Activated CD4-positive, alpha-beta memory T cell treated with anti-CD3 and anti-CD28 coated beads, Interleukin-2, amount 10 ng/mL, durations not matched to agents 7 days and 5 days (primary cell): ENCODE results near the gene FOXD4. TPM values are rescaled to one million over a fixed set of nuclear protein-coding genes. Genes with fewer than 3 reads are reported as not detected.
"Not testable (repeated sequence)": the region's sequence is repeated elsewhere in the genome, so short reads cannot be mapped to it uniquely, and the experiment has no call there.

ENCODE experiments used
- CTCF ChIA-PET: fragments of 350-600 bp; sonication (Branson Sonifier 250); formaldehyde crosslinking; loops from one replicate; lab custom pipeline; 2021; ENCODE audit warnings: antibody characterized with exemption, inconsistent platforms; lab: Charles Lee
- POLR2A ChIA-PET: fragments of 350-600 bp; sonication (Branson Sonifier 250); formaldehyde crosslinking; loops from one replicate; lab custom pipeline; 2021; ENCODE audit warnings: antibody characterized with exemption; lab: Charles Lee
- DNase-seq: peaks from one replicate; pipeline ENCODE4 v3.0.0-alpha.2; 2020
- H3K27ac Mint-ChIP-seq: one replicate; pipeline ENCODE4 v1.8.0; 2021; ENCODE audit warnings: mild to moderate bottlenecking, mixed read lengths
- H3K27me3 Mint-ChIP-seq: one replicate; pipeline ENCODE4 v1.8.0; 2021; ENCODE audit warnings: mixed read lengths
- H3K36me3 Mint-ChIP-seq: one replicate; pipeline ENCODE4 v1.8.0; 2021; ENCODE audit warnings: low read depth, mixed read lengths
- H3K4me1 Mint-ChIP-seq: one replicate; pipeline ENCODE4 v1.8.0; 2021; ENCODE audit warnings: mixed read lengths
- H3K4me3 Mint-ChIP-seq: one replicate; pipeline ENCODE4 v1.8.0; 2021; ENCODE audit warnings: mild to moderate bottlenecking, mixed read lengths
- H3K9me3 Mint-ChIP-seq: one replicate; pipeline ENCODE4 v1.8.0; 2021; ENCODE audit warnings: mixed read lengths
- total RNA-seq, 2 experiments: library from RNA; stranded (reverse); gene quantifications; one replicate each; pipeline ENCODE4 v1.2.3, GENCODE V29; 2021

FOXD4 gene
- total RNA-seq, 2 experiments from 2014 or later = 0.13 to 0.20 TPM

DNA sequence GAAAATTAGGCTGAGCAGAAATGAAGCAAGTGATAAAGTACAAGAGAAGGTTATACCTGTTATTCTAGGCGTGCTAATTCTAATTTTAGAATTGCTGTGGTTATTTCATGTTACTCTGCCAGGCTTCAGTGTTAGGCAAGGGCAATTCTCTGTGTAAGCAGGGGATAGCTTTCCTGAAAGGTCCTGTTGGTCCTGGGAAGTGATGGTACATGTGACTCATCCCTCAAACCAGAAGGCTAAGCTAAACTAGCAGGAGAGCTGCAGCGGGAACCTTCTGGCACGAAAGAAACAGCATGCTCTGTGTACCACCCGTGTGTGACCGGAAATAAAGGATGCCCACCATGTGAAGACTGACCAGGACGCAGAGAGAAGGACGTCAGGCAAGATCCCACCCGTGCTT, 8.7 kb downstream of the FOXD4 start:
- DNase-seq, H3K4me1 Mint-ChIP-seq, H3K4me3 Mint-ChIP-seq, H3K27ac Mint-ChIP-seq, H3K9me3 Mint-ChIP-seq, POLR2A ChIA-PET, H3K36me3 Mint-ChIP-seq, CTCF ChIA-PET: not testable (repeated sequence)
- H3K27me3 Mint-ChIP-seq = peaks cover 46% of the 10 kb centered on the region

DNA sequence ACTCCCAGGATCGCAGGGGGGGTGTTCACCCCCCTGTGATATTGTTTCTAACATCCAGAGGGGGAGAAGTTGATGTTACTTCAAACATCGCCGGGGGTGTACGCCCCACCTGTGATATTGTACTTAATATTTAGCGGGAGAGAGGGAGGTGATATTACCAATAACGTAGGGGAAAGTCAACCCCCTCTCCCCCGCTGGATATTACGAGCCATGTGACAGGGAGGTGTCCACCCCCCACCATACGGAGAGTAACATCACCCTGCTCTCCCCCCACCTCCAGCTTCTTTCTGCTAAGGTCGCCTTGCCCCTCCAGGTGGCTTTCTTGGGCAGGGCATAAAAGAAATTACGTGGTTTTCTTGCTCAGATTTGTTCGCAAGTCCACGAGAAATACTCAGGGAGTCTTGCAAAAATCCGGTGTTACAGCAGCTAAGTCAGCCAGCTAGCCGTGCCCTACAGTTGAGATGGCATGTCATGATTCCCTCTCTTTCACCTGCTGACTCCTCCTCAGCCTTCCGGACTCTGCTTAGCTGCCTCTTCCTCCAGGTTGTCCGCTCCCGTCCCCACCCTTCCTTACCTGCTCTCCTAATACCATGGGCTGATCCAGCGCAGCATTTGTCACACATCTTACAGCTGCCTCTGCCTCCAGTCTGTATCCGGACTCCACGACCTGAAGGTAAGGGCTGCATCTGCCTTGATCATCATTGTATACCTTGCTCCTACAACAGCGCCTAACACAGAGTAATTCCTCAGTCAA, 9.3 kb downstream of the FOXD4 start:
- H3K36me3 Mint-ChIP-seq, H3K9me3 Mint-ChIP-seq, CTCF ChIA-PET, POLR2A ChIA-PET, H3K27ac Mint-ChIP-seq, DNase-seq, H3K4me3 Mint-ChIP-seq, H3K4me1 Mint-ChIP-seq: not testable (repeated sequence)
- peaks cover 42% of the 10 kb centered on the region for H3K27me3 Mint-ChIP-seq

DNA sequence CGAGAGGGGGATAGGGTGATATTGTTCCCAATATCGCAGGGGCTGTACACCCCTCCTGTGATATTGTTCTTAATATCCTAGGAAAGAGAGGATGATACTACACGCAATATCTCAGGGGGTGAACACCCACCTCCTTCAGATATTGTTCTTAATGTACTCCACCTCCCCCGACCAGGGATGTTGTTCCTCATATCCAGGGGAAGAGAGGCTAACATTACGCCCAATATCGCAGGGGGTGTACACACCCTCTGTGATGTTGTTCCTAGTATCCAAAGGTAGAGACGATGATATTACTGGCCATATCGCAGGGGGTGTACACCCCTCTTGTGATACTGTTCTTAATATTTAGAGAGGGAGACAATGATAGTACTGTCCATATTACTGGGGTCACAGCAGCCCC, 12.2 kb downstream of the FOXD4 start:
- POLR2A ChIA-PET, CTCF ChIA-PET, DNase-seq, H3K4me1 Mint-ChIP-seq, H3K27ac Mint-ChIP-seq, H3K4me3 Mint-ChIP-seq, H3K9me3 Mint-ChIP-seq, H3K36me3 Mint-ChIP-seq: not testable (repeated sequence)
- peaks cover 34% of the 10 kb centered on the region for H3K27me3 Mint-ChIP-seq

DNA sequence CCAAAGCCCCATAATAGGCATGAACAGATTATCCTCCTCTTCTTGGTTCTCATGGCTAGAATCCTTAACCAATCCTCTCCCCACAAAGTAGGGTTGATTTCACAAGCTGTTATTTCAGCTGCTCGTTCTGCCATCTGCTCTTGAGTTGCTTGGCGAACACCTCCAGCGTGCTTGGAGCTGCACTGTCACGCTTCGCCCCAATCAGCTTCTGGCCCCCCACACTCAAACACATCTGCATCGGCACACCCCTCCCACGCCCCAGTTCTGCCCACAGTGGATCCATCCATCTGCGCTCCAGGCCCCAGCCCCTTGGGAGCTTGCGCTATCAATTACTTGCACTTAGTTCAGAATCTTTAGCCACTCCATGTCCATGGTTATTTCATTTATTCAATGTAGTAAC, 17.8 kb downstream of the FOXD4 start:
- H3K9me3 Mint-ChIP-seq, POLR2A ChIA-PET: not testable (repeated sequence)

DNA sequence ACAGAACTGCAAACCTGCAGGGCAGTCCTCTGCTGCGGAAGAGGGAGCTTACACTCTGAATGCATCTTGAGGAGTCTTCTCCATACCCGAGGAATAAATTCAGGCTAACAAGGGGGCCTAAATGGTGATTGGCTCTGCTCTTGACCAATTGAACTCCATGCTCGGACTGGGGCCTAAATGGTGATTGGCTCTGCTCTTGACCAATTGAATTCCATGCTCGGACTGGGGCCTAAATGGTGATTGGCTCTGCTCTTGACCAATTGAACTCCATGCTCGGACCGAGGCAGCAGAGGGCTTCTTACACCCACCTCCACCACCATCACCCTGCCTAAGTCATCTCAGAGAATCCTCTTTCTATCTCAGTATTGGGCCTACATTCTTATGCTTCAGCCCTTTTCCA, 18.4 kb downstream of the FOXD4 start:
- H3K27ac Mint-ChIP-seq, H3K36me3 Mint-ChIP-seq, H3K9me3 Mint-ChIP-seq, H3K4me3 Mint-ChIP-seq, POLR2A ChIA-PET, DNase-seq, H3K27me3 Mint-ChIP-seq, CTCF ChIA-PET: not testable (repeated sequence)
- H3K4me1 Mint-ChIP-seq = peaks cover 11% of the 10 kb centered on the region

More for the DNA sequence above, 17.8 kb downstream of the FOXD4 start:
- H3K27me3 Mint-ChIP-seq, H3K4me3 Mint-ChIP-seq, CTCF ChIA-PET, H3K27ac Mint-ChIP-seq, H3K36me3 Mint-ChIP-seq, DNase-seq, H3K4me1 Mint-ChIP-seq: not testable (repeated sequence)

DNA sequence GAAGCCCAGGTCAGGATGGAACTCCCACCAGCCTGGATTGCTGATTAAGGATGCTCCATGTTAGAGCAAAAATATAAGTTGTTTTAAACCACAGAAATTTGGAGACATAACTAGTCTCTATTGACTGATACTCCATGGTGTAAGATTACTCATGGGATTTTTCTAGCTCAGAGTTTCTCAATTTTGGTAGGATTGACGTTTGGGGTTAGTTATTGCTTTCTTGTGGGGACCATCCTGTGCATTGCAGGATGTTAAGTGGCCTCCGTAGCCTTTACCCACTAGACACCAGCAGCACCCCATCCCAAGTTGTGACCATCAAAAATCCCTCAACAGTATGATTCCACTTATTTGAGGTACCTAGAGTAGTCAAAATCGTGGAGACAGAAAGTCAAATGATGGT, 19.4 kb downstream of the FOXD4 start:
- POLR2A ChIA-PET, H3K9me3 Mint-ChIP-seq, H3K27ac Mint-ChIP-seq, H3K27me3 Mint-ChIP-seq, H3K4me3 Mint-ChIP-seq, DNase-seq, CTCF ChIA-PET, H3K36me3 Mint-ChIP-seq: not testable (repeated sequence)
- H3K4me1 Mint-ChIP-seq = peaks cover 11% of the 10 kb centered on the region

DNA sequence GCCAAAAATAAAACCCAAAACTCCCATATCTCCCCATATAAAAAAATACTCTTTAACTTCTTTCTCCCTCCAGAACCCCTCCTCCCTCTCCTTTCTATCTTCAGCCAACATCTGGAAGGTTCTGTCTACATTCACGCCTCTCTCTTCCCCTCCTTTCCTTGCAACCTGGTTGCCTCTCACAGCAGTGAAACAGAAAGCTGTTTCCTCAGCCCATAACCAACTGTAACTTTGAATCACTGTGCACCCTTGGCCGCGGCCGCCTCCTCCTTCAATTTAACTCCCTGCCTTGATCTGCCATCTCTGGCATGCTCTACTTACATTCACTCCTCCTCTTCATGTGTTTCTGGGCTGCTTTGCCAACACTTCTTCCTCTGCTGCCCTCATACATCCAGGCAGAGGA, 23.2 kb downstream of the FOXD4 start:
- H3K36me3 Mint-ChIP-seq, H3K27me3 Mint-ChIP-seq, H3K9me3 Mint-ChIP-seq, H3K4me3 Mint-ChIP-seq, H3K27ac Mint-ChIP-seq, POLR2A ChIA-PET, DNase-seq, CTCF ChIA-PET: not testable (repeated sequence)
- peaks cover 11% of the 10 kb centered on the region for H3K4me1 Mint-ChIP-seq

DNA sequence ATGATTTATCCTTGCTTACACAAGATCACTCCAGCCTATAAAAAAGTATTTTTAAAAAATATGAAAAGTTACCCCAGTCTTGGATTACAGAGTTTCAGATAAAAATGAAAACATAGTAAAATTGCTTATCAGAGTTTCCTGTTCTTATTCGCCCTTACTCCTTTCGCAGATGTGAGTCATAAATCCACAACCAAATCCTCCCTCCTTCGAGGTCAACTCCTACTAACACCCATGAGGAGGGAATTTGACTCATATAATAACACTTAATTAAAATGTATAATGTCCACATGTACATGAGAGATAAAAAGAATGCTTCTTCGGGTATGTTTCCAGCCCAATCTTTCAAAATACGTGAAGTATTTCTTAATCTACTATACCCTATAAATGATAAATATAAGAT, 23.9 kb downstream of the FOXD4 start:
- not testable (repeated sequence) for H3K27ac Mint-ChIP-seq

DNA sequence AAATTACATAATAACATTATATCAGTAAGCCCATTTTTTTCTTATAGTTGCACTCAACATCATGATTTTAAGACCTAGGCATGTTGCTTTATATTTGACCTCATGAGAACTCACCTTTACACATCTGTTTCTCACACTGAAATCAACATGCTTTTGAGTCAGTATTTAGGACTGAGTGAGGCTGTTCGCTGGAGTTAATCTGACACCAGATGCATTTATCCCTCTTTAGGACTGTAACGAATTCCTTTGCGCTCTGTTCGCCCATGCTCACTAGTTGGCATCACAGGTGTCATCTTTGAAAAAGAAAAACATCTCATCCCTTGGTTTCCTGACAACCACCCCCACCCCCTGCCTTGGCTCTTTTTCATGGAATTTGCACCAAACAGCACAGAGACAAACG, 24.3 kb downstream of the FOXD4 start:
- H3K27me3 Mint-ChIP-seq, H3K4me1 Mint-ChIP-seq, H3K27ac Mint-ChIP-seq, H3K4me3 Mint-ChIP-seq, H3K9me3 Mint-ChIP-seq, DNase-seq, POLR2A ChIA-PET, H3K36me3 Mint-ChIP-seq, CTCF ChIA-PET: not testable (repeated sequence)

More for the DNA sequence above, 23.9 kb downstream of the FOXD4 start:
- POLR2A ChIA-PET, H3K4me1 Mint-ChIP-seq, H3K9me3 Mint-ChIP-seq, DNase-seq, H3K27me3 Mint-ChIP-seq, H3K36me3 Mint-ChIP-seq, CTCF ChIA-PET, H3K4me3 Mint-ChIP-seq: not testable (repeated sequence)

DNA sequence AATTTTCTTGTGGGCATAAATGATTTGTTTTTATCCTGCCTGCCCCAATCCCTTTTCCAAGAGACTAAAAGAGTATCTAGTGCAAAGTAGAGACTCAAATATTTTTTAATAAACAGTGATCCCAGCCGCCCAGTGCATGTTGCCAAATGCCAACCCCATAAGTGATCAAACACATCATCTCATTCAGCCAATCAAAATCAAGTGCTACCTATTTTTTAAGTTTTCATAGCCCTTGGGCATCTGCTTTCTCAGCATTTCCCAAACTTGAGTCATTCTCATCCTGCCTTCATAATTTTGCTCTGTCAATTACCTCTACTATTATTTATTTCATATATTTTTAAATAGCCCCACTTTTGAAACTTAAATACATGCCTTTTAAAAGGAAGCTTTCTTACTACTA, 27.4 kb downstream of the FOXD4 start:
- POLR2A ChIA-PET, DNase-seq, H3K4me3 Mint-ChIP-seq, H3K27ac Mint-ChIP-seq, CTCF ChIA-PET, H3K4me1 Mint-ChIP-seq, H3K36me3 Mint-ChIP-seq, H3K9me3 Mint-ChIP-seq, H3K27me3 Mint-ChIP-seq: not testable (repeated sequence)

DNA sequence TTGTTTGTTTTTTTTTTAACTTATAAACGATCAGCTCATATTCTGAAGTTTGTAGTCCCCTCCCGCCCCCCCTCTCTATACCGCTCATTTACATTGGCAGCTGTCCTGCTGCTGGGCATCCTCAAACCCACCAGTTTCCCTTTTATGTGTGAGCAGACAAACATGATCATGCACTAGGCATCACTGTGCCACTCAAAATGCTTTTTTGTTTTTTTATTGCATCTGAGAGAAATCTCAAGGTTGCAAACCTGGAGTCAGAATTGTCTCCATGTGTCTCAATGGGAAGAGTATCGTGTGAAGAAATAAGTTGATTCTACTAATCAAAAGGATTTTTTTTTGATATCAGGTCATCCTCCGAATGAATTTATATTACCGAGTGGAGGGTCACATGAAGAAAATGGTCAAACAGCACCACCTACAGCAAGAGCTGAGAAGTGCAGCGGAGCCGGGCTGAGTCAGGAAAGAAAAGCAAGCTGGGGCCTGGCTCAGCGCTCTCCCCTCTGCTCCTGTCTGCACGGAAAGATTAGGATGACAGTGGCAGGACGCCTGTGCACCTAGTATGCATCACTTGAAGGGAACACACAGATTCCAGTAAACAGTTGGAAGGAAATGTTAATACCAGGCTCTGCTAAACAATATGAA, 29.7 kb downstream of the FOXD4 start:
- H3K4me3 Mint-ChIP-seq, CTCF ChIA-PET, H3K36me3 Mint-ChIP-seq, H3K9me3 Mint-ChIP-seq, H3K4me1 Mint-ChIP-seq, POLR2A ChIA-PET, H3K27me3 Mint-ChIP-seq, DNase-seq, H3K27ac Mint-ChIP-seq: not testable (repeated sequence)

DNA sequence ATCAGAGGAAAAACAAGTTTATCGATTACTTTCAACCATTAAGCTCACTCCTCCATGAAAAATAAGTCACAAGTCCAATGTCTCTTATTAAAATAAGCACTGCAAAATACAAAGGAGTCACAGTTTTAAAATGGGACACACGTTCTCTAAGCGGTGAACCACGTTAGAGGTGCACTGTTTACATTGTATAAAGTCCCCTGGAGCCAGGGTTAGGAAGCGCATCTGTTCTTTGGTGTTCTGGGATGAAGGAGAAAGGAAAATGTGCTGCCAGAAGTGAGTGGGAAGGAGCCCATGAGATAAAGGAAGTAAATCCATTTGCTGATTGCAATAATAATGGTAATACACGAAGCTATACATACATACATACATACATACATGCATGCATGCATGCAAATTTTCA, 30.4 kb downstream of the FOXD4 start:
- DNase-seq, H3K4me1 Mint-ChIP-seq, H3K36me3 Mint-ChIP-seq, H3K9me3 Mint-ChIP-seq, H3K27me3 Mint-ChIP-seq, CTCF ChIA-PET, POLR2A ChIA-PET, H3K4me3 Mint-ChIP-seq, H3K27ac Mint-ChIP-seq: not testable (repeated sequence)

DNA sequence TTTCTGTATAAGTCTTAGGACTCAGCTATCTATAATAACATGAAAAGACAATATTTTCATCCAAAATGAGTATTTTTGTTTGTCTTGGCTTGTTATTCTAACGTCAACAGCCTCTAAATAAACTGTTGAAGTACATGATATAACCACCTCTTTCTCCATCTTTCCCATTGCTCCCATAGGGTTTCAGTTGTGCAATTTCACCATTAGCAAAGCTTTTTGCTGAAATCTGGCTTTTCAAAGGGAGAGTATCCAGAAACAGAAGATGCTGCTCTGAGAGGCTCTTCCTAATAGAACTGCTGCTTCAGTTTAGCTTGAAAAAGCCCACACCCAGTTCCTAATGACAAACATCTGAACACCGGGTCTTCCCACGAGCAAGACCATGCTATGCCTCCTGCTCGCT, 31.1 kb downstream of the FOXD4 start:
- DNase-seq, H3K9me3 Mint-ChIP-seq, H3K36me3 Mint-ChIP-seq, CTCF ChIA-PET, H3K4me3 Mint-ChIP-seq, H3K27me3 Mint-ChIP-seq, H3K27ac Mint-ChIP-seq, POLR2A ChIA-PET, H3K4me1 Mint-ChIP-seq: not testable (repeated sequence)

DNA sequence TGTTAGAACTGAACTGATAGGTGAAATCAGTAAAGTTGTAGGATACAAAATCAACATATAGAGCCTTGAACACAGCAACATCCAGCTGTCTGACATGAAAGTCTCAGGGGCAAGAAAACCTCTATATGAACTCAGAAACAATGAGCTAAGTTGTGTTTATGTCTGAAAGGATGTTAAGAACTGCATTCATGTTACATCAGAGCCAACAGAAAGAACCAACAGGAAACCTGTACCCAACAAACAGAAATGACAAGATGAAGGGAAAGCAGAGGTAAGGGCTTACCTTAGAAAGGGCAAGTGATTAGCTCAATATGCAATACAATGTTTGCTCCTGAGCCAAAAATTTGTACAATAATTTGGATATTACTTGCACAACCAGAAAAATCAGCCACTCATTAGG, 31.5 kb downstream of the FOXD4 start:
- POLR2A ChIA-PET, H3K36me3 Mint-ChIP-seq, H3K27me3 Mint-ChIP-seq, H3K4me1 Mint-ChIP-seq, H3K9me3 Mint-ChIP-seq, CTCF ChIA-PET, DNase-seq, H3K27ac Mint-ChIP-seq, H3K4me3 Mint-ChIP-seq: not testable (repeated sequence)
